T-helper 1 cell treated with Interleukin-12 subunit alpha and Interleukin-12 subunit beta and Interleukin-4 antibody, amounts not matched to agents 30 ng/mL and 1 ng/mL, for 36 hours (primary cell): ENCODE data around the gene CERK. TPM values are rescaled to one million over a fixed set of nuclear protein-coding genes. Genes with fewer than 3 reads are reported as not detected.

Experiments
- intact Hi-C: fragments of 100-400 bp; cut with micrococcal nuclease; formaldehyde crosslinking; loops from one replicate; pipeline ENCODE4 v1.15.1; 2024
- total RNA-seq: library from RNA; stranded (reverse); gene quantifications from 2 replicates; pipeline ENCODE4 v1.2.3, GENCODE V29; 2022

CERK gene
- total RNA-seq, 1 donor from 2014 or later: 65.1 TPM

DNA sequence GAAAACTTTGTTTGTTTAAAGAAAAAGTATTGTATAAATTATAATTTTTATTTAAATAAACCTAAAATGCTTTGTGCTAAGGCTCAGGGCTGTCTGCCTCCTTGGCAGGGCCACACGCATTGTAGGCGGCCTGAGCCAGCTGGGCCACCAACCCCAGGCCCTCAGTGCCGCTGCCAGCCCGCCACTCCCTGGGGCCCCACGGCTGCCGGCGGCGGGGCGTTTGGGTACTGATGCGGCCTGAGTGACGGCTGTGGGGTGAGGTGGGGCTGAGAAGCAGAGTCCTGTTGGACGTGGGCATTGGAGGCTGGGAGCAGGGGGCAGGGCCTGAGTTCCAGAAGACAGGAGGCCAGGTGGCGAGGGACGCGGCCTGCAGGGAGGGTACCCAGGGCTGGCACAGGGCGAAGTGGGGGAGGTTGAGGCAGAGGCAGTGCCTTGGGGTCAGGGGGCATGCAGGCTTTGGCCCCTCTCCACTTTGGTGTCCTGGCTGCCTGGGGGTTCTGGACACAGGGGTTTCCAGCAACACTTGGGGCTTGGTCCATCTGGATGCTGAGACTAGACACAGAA lies 58.3 kb downstream of the CERK start:
- intact Hi-C loops: no loop called here

DNA sequence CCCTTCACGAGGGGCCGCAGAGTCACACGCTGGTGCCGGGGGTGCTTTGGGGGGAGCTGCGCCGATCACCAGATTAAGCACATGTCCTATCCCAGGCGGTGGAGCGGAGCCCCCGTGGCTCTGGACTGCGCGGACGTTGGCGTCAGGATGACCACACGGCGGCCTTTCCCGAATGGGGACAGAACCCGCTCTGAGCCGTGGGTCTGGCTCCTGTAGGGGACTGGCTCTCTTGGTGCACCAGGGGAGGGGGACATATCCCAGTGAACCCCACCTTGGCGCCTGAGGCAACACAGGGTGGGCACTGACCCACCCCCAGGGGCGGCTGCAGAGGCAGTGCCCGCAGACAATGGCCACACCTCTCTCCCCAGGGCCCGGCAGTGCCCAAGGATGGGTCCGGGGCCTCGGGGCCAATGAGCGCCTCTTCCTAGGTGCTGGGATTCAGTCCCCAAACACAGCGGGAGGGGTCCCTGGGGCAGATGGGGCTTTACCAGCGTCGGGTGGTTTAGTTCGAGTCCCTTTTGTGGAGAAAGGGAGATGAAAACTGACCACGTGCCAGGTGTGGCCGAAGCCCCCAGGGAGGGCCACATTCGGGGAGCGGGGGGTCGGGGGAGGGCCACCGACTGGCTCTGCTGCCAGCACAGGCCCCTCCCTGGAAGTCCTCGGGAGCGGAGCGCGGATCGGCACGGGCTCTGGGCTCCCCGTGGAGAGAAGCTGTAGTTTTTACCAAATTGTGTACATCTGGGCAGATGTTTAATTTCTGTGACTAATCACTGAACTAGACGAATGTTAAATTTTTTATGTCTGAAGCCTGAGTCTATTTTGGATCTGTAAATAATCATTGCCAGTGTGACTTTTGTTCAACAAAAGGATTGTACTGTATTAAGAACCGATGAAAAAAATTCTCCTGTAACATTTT lies 59.0 kb downstream of the CERK start:
- intact Hi-C loops: no loop called here

DNA sequence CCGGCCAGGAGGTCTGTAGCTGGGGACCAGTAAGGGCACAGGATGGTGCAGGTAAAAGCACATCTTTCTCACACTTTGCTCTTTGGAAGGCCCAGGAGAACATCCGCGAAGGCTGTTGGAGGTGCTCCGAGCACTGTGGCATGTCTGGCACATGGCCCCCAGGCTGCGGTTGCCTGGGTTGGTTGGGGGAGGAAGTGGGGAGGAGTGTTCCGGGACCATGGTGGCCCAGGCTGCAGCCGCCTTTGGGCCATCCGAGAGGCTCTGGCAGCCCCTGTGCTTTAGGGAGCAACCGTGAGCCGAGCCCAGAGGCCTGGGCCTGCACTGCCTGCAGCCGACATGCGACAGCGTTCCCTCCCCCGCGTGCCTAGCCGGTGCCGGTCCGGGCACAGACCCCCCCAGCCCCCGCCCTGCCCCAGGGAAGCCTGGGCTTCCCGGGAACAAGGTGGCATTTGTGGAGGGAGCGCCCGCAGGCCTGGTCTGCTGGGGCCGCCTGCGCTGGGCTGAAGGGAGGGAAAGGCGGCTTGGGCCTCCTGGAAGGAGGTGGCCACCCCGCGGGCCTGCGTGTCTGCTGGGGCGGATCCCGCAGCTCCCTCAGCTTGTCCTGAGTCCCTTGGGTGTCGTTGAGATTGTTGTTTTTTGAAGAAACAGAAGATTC lies 59.9 kb downstream of the CERK start:
- intact Hi-C loops: no loop called here

DNA sequence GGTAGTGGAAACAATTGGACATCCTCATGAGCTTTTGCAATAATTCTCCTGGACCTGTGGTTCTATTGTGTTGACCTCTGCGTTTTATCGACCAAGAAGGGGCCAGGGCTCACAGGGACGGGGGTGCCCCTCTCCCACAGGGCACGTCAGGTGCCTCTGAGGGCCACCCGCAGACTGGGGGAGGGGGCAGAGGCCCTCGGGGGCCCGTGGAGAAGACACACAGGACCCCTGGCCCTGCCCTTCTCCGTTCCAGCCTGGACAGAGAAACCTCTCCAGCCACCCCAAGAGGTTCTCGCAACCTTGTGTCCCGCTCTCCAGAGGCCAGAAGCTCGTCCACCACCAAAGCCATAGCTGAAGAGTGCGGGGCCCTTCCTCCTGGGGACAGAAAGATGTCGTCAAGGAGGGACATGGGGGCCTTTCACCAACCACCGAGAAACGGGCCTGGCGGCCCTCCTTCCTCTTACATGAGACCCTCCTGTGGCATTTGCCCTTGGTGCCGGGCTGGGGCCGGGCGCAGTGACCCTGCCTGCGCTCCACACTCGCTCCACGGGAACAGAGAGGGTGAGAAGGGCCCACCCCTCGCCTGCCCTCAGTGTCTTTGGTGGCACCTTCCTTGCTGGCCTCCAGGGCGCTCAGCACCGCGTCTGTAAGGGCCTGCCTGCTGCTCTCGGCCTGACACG lies 60.6 kb downstream of the CERK start:
- intact Hi-C loops: no loop called here

DNA sequence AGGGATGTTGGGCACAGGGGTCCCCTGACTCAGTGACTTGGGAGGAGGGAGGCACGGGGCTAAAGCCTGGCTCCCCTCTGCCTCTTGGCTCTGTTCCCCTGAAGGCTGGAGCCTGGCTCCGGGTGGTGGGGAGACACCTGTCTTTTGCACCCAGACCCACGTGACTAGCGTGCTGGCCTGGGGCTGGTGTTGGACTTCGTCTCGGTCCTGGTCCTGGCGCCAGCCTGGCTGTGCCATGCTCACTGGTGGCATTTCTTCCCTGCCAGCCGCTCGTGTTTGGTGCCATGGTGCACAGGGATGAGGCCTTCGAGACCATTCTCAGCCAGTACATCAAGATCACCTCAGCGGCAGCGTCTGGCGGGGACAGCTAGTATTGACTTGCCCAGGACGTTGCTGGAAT lies 61.2 kb downstream of the CERK start:
- intact Hi-C loops: no loop called here

DNA sequence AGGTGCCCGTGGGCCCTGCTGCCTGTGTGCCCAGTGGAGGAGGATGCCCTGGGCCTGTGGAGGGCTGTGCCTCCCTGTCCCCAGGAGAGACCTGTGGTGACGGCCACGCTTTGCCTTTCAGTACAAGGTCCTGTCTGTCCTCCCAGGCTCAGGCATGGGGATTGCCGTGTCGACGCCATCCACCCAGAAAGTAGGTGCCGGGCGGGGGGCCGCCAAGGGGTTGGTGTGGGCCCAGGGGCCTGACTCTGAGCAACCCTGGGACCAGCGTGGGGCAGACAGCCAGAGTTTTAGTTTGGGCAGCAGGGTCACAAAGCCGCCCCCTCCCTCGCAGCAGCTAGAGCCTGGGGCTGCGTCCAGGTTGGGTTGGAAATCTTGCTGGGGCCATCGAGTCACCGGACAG lies 61.6 kb downstream of the CERK start:
- intact Hi-C loops: no loop called here

DNA sequence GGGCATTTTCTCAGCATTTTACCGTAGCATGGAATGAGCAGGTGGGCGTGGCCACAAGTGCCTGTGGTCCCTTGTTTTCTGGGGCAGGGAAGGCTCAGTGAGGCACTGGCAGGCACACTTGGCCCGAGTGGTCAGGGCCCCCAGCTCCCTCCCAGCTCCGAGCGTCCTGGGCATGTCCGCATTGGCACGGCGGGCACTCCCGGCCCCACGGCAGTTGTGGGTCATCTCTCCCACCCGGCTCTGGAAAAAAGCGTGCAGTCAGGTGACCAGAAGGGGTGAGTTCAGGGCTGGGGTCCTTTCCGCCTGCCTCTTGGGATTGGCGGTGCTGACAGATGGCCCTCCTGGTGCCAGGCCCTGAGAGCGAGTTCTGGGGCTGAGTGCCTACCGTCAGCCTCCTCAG lies 62.1 kb downstream of the CERK start:
- intact Hi-C loops: no loop called here

DNA sequence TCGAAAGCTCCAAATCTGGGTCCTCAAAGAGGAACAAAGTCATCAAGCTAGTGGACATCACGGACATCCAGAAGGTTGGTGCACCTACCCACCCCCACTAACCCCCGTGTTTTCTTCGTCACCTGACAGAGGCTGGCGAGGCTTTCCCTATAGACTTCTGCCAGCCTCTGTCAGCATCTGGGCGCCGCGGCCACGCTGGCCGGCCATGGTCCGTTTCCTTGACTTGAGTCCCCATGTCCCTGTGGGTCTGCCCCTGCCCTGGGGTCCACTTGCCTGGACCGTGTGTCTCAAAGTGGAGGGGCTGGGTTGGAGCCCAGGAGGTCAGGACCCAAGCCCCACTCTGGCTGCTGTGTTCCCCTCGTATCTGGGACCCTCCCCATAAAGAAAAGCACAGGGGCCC lies 62.6 kb downstream of the CERK start:
- intact Hi-C loops: no loop called here

DNA sequence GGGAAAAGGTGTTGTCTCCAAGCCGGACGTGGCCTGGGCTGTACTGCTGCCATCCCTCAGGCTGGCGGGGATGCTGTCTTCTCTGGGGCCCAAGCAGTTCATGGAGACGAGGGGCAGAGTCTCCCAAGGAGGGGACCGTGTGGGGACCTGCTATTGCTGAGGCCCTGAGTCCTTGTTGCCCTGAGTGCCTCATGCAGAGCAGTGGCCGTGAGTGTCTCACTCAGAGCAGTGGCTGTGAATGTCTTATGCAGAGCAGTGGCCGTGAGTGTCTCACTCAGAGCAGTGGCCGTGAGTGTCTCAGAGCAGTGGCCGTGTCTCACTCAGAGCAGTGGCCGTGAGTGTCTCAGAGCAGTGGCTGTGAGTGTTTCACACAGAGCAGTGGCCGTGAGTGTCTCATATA lies 63.1 kb downstream of the CERK start:
- intact Hi-C loops: loop anchor here (1.0 kb wide), 6 partner anchors 61 to 378 kb away; partner anchors contain the start of gene TBC1D22A

DNA sequence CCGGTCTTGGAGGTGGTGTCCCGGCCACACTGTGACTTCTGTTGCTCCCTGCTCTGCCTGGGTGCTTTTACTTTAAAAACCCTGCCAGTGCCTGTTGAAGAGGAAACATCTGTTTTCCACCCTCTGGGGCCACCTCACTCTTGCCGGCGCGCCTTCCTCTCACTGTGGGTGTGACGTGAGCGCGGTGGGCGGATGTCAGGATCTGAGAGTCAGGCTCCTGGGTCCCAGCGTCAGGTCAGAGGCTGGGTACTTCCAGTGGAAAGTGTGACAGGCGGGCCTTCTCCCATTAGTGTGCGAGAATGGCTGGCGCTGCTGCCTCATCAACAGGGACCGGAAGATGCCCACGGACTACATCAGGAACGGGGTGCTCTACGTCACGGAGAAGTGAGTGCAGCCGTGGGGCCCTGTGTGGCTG lies 63.7 kb downstream of the CERK start:
- intact Hi-C loops: loop anchor here (1.0 kb wide), 6 partner anchors 60 to 377 kb away; partner anchors contain the start of gene TBC1D22A

DNA sequence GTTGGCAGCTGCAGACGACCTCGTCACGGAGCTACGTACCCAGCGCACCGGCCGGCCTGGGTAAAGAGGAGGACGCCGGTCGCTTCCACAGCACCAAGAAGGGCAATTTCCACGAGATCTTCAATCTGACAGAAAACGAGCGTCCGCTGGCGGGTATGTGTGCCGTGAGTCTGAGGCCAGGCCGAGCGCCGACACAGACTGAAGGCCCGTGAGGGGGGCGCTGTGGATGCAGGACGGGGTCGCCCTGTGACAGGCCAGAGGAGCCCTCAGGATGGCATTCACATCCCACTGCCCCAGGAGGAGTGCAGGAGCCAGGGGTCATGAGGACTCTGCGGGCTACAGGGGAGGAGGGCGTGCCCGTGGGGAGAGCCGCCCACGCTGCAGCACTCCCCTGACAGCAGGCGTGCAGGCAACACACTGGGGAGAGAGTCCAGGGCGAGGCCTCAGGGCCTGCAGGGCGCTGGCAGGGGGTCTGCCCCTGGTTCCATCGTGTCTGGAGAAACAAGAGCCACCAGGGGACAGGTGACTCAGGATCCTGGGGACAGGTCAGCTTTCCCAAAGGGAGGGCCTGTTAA lies 64.3 kb downstream of the CERK start:
- intact Hi-C loops: loop anchor here (1.0 kb wide), 6 partner anchors 59 to 376 kb away; partner anchors contain the start of gene TBC1D22A

DNA sequence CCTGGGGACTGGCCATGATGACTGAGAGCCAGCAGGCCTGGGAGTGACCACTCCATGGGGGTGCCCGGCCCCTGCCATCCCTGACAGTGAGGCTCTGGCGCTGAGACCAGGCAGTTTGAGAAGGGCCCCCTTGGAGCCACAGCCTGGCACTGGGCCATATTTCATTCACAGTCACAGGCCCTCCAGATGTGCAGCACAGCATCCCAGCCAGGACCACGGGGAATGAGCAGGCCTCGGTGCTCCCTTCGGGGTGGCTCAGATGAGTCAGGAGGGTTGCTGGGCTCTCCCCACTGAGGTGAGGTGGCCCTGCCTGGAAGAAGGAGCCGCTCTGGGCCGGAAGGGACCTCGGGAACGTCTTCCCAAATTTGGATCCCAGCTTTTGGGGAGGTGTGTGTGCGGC lies 64.8 kb downstream of the CERK start:
- intact Hi-C loops: no loop called here

DNA sequence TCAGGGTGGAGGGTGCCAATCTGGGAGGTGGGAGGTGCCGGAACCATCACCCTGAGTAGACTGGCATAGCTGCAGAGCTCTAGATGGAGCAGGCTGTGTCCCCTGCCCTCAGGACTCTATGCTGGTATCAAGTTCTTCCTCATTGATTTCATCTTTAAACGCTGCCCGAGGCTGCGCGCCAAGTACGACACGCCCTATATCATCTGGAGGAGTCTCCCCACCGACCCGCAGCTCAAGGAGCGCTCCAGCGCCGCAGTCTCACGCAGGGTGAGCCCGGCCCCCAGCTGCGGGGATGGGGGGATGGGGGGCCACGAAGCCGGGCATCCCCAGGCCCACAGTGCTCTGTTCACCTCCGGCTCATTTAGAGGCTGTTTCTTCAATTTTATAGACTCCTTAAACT lies 65.3 kb downstream of the CERK start:
- intact Hi-C loops: no loop called here

DNA sequence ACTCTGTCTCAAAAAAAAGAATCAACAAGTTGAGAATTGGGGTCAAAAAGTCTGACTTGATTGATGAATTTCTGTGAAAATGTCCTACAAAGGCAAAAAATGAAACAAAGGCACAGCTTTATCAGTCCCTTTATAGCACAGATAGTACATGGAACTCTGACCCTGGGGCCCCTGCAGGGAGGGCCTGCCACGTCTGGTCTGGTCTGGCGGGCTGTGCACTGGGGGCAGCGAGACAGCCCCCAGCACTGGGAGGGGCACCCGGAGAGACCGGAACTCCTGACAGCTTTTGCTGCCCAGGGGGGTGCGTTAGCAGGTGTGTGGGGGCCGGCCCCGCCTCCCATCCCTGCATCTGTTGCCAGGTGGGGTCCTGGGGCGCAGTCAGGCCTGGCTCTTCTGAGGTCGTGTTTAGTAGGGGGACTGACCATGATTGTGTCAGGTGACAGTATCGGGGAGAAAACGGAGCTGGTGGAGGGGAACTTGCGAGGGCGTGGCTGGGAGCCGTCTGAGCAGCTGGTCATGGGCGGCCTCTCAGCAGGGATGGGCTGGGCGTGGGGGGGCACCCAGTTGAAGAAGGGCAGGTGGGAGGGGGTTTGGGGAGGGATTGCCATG lies 66.1 kb downstream of the CERK start:
- intact Hi-C loops: no loop called here

DNA sequence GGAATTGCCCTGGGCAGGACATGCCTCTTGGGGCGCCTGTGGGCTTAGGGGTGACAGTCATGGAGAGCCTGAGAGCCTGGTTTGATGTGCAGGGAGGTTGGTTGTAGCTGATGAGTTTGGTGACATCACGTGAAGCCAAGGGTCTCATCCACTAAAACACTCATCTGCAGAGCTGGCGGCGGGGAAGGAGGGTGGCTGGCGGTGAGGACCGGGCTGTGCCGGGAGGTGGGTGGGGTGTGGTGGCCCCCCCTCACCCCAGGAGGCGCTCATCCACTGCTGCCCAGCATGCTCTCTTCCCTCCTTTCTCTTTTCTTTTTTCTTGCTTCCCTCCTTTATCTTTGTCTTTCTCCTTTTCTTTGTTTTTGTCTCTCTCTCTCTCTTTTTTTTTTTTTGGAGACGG lies 68.9 kb downstream of the CERK start:
- intact Hi-C loops: no loop called here

DNA sequence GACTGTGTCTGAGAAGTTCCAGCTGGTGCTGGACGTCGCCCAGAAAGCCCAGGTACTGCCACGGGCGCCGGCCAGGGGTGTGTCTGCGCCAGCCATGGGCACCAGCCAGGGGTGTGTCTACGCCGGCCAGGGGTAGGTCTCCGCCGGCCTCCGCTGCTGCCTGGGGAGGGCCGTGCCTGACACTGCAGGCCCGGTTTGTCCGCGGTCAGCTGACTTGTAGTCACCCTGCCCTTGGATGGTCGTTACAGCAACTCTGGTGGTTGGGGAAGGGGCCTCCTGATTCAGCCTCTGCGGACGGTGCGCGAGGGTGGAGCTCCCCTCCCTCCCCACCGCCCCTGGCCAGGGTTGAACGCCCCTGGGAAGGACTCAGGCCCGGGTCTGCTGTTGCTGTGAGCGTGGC lies 69.9 kb downstream of the CERK start:
- intact Hi-C loops: no loop called here

DNA sequence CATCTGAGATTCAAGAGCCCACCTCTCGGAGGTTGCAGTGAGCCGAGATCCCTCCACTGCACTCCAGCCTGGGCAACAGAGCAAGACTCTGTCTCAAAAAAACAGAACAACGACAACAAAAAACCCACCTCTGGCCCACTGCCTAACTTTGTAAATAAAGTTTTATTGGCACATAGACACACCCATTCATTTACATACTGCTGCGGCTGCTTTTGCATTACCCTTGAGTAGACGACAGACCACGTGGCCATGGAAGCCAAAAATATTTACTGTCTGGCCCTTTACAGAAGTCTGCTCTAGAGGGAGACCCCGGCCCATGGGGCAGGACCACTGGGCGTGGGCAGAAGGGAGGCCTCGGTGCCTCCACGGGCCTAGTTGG lies 70.8 kb downstream of the CERK start:
- intact Hi-C loops: no loop called here

DNA sequence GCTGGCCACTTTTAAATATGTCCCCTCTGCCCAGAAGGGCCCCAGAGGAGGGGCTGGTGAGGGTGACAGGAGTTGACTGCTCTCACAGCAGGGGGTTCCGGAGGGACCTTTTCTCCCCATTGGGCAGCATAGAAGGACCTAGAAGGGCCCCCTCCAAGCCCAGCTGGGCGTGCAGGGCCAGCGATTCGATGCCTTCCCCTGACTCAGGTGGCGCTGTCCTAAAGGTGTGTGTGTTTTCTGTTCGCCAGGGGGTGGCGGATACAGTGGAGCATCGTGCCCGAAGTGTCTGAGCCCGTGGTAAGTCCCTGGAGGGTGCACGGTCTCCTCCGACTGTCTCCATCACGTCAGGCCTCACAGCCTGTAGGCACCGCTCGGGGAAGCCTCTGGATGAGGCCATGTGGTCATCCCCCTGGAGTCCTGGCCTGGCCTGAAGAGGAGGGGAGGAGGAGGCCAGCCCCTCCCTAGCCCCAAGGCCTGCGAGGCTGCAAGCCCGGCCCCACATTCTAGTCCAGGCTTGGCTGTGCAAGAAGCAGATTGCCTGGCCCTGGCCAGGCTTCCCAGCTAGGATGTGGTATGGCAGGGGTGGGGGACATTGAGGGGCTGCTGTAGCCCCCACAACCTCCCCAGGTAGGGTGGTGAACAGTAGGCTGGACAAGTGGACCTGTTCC lies 71.3 kb downstream of the CERK start:
- intact Hi-C loops: no loop called here

DNA sequence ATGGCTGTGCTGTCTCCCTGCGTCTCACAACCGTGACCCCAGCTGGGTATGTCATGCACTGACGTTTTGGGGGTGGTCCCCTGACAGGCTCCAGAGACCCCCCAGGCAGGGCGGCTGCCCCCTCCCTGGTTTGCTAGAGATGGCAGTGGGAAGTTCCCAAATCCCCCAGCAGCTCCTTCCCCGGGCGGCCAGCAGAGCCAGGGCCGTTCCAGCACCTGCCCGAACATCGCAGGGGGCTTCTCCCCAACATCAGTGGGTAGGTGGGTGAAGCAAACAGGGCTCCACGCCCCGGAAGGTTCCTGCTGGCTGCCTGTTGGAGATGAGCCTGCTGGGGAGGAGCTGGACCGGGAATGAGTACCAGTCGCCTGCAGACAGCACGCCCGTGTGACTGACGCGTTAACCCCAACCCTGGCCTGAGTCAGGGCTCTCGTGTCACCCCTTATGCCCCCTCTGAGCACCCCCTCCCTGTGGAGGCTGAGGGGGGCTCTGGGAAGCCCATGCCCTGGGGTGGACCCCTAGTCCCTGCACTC lies 72.2 kb downstream of the CERK start:
- intact Hi-C loops: no loop called here

DNA sequence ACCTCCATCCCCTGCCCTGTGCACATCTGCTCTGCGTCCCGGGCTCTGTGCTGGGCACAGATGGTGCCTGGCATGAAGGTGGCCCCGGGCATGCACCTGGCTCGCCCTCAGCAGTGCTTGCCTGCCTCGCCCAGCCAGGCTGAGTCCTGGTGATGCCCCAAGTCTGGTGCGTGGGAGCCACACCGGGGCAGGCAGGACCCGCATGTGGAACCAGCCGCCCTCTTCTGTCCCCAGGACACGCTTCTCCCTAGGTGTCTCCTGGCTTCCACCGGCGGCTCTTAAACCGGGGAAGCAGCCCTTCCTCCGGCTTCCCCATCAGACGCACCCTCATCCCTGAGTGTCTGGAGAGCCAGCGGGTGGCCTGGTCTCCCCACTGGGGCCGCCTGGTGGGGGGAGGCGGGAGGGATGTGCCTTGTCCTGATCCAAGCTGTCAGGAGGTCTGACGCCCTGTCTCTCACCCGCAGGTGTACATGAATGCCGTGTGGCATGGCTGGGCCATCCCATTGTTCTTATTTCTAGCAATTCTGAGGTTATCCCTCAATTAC lies 72.8 kb downstream of the CERK start:
- intact Hi-C loops: no loop called here
